Choroid plexus epithelial cell (primary cell): ENCODE data around the gene ACRBP.

ENCODE experiments used
- DNase-seq: peaks from one replicate; pipeline ENCODE4 v3.0.0-alpha.2; 2010; ENCODE audit warnings: low read depth
- H3K4me3 ChIP-seq: 2 replicates; pipeline ENCODE4 v1.5.1; 2011; ENCODE audit warnings: low read depth, mild to moderate bottlenecking, control low read depth, low read length, moderate library complexity
- TF ChIP-seq, protein P1 (sequence below): conservative IDR thresholded peaks from 2 replicates; pipeline ENCODE4 v1.5.1; 2011; ENCODE audit warnings: low read depth, mild to moderate bottlenecking, control low read depth, inconsistent platforms, low read length, moderate library complexity

ACRBP gene

GRCh38 chr12:6653342-6653741, 6.1 kb upstream of the ACRBP start:
- no peak for DNase-seq

GRCh38 chr12:6652391-6652790, 5.2 kb upstream of the ACRBP start:
- no peak for DNase-seq
- TF ChIP-seq, protein P1, sequence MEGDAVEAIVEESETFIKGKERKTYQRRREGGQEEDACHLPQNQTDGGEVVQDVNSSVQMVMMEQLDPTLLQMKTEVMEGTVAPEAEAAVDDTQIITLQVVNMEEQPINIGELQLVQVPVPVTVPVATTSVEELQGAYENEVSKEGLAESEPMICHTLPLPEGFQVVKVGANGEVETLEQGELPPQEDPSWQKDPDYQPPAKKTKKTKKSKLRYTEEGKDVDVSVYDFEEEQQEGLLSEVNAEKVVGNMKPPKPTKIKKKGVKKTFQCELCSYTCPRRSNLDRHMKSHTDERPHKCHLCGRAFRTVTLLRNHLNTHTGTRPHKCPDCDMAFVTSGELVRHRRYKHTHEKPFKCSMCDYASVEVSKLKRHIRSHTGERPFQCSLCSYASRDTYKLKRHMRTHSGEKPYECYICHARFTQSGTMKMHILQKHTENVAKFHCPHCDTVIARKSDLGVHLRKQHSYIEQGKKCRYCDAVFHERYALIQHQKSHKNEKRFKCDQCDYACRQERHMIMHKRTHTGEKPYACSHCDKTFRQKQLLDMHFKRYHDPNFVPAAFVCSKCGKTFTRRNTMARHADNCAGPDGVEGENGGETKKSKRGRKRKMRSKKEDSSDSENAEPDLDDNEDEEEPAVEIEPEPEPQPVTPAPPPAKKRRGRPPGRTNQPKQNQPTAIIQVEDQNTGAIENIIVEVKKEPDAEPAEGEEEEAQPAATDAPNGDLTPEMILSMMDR: no peak
- H3K4me3 ChIP-seq: no peak overlapping the region

More at GRCh38 chr12:6653342-6653741, 6.1 kb upstream of the ACRBP start:
- TF ChIP-seq, protein P1: no peak
- no peak overlapping the region for H3K4me3 ChIP-seq

- no peak for DNase-seq
- TF ChIP-seq, protein P1: no peak
These were observed 3.6 kb upstream of the ACRBP start for GRCh38 chr12:6650832-6651231.

DNA sequence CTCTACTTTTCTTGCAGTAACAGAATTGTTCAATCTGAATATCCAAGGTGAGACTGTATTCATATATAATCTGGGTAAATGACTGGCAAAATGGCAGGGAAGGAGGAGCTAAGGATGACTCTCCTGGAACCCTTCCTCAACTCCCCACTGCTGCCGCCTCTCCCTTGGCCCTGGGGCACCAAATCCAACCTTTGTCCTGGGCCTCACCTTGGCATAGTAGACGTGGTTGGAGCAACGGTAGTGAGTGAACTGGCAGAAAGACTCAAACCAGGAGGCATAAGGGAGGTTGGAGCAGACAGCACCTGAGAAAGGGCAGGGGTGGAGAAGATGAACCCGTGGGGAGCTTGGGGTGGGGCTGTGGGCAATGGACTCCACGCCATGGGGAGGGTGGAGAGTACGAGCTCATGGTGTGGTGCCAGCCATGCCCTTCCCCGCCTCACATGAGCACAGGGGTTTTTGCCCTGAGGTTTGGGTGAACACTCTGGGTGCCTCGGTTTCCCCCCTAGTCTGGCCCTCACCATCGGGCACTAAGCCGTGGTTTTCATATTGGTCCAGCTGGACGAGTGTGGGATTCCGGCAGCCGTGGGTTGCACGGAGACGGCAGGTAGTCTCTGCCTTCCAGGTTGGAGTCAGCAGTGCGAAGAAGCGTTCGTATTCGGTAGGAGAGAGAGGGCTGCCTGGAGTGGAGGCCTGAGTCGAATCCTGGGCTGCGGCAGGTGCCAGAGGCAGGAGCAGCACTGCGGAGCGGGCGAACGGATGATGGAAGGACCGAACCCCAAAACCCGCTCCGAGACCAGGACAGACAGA, 753 bp downstream of the ACRBP start:
- no peak for DNase-seq
- peak overlapping the region; percentile 44 for H3K4me3 ChIP-seq

More at GRCh38 chr12:6650832-6651231, 3.6 kb upstream of the ACRBP start:
- H3K4me3 ChIP-seq: no peak overlapping the region

GRCh38 chr12:6644903-6645302, 2.3 kb downstream of the ACRBP start:
- H3K4me3 ChIP-seq: no peak overlapping the region
- TF ChIP-seq, protein P1: peak; percentile 44
- no peak for DNase-seq

More for the DNA sequence above, 753 bp downstream of the ACRBP start:
- TF ChIP-seq, protein P1: no peak

DNA sequence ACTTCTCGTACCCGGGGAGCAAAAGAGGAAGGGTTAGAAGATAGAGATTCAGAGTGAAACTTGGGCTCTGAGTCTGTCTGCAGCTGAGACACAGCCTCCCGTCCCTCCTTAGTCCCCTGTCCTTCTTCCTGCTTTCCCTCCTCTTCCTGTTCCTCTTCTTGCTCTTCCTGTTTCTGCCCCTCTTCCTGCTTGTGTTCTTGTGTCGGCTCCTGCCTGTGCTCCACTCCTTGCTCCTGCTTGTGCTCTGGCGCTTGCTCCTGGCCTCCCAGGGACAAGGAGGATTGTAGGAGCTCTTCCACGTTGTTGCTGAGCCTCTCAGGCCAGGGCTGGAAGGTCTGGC, 3.0 kb downstream of the ACRBP start:
- TF ChIP-seq, protein P1: no peak
- DNase-seq: no peak
- H3K4me3 ChIP-seq: no peak overlapping the region
